Body of pancreas (tissue), 4 donors: ENCODE results near the gene SSH2. TPM values are rescaled to one million over a fixed set of nuclear protein-coding genes. Genes with fewer than 3 reads are reported as not detected.
A peak's percentile ranks its signal among the peaks of the same experiment; 100 is the strongest.

Experiments
- ATAC-seq: fragments of 150-250 bp; one replicate; pipeline ENCODE4 v1.9.1; 2016
- DNase-seq, 4 donors: peaks; one replicate each; pipeline ENCODE4 v3.0.0-alpha.2; 2019
- H3K27ac ChIP-seq, 4 donors: fragments of 200-600 bp; sonication (generic); 1 replicate in 3 of 4; 2 replicates in 1 of 4; pipeline versions ENCODE4 v1.5.1 to v1.6.1; 2016 to 2019; ENCODE audit warnings: mild to moderate bottlenecking in 1 of 4, mixed read lengths in 1 of 4, moderate library complexity in 1 of 4
- H3K27me3 ChIP-seq, 2 donors: fragments of 200-600 bp; sonication (generic); one replicate each; pipeline ENCODE4 v1.6.0; 2016; ENCODE audit warnings: mild to moderate bottlenecking in 1 of 2
- H3K36me3 ChIP-seq, 2 donors: fragments of 200-600 bp; sonication (generic); replicated peaks in 1 of 2; 2 replicates each; pipeline ENCODE4 v1.5.1; 2016; ENCODE audit warnings: low read depth in 2 of 2; ENCODE audit not compliant: insufficient read depth in 1 of 2
- H3K4me1 ChIP-seq: fragments of 200-600 bp; sonication (generic); one replicate; pipeline ENCODE4 v1.6.0; 2016
- H3K4me3 ChIP-seq, 2 donors: fragments of 200-600 bp; sonication (generic); 1 replicate in 1 of 2; 2 replicates in 1 of 2; pipeline ENCODE4 v1.5.1; 2016 to 2019
- H3K9me3 ChIP-seq, 3 donors: fragments of 200-600 bp; sonication (generic); 1 replicate in 2 of 3; 2 replicates in 1 of 3; pipeline ENCODE4 v1.5.1; 2016
- CTCF ChIP-seq, 7 experiments: fragments of 450-650 bp in 4 of 7; fragments of 200-600 bp in 3 of 7; sonication (generic) in 3 of 7; IDR thresholded peaks; one replicate each; pipeline ENCODE4 v1.5.1; 2016 to 2019; ENCODE audit warnings: antibody characterized with exemption in 7 of 7
- POLR2A ChIP-seq, 3 donors: fragments of 450-650 bp; IDR thresholded peaks; one replicate each; pipeline ENCODE4 v1.6.1; 2016; ENCODE audit warnings: antibody characterized with exemption in 3 of 3, mild to moderate bottlenecking in 2 of 3
- WGBS, 2 donors: methylation state at CpG; one replicate each; pipeline ENCODE4 v1.1.5; 2017; 5-methylcytosine and 5-hydroxymethylcytosine counted together
- intact Hi-C: fragments of 100-400 bp; cut with DNase I; formaldehyde crosslinking; loops from one replicate; pipeline ENCODE4 v1.15.1; 2023
- total RNA-seq, 2 donors: library from RNA; depleted of rRNA; stranded (reverse); fragments of >200 nt; gene quantifications; one replicate each; pipeline ENCODE4 v1.1.0, GENCODE V29; 2016

Gene SSH2
- total RNA-seq, 2 donors from 2014 or later: 8.2 to 8.6 TPM

DNA sequence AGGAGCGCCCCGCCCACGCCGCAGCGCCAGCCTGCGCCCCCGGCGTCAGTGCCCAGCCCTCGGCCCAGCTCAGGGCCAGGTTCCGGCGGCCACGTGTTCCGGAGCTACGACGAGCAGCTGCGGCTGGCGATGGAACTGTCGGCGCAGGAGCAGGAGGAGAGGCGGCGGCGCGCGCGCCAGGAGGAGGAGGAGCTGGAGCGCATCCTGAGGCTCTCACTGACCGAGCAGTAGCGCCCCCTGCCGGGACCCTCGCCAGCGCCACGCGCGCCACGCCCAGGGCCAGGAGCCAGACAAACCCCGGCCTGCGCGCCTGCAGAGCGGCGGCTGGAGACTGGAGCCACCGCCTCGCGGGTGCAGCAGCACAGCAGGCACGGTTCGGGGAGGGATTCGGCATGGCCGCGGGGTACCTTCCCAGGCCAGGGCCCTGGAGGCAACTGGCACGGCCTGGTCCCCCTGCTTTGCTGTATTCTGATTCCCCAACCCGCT is 316.6 kb downstream of the SSH2 start:
- 0 to 2% methylated on average over 1 to 39 of the region's 50 CpGs for WGBS, 2 donors
- H3K27me3 ChIP-seq: peaks cover 0 to 24% of the 10 kb centered on the region in 2 donors
- no peak overlapping the region for H3K4me3 ChIP-seq
- TF ChIP-seq POLR2A (IDR thresholded peaks at IDR 0.05) (no peak), CTCF (IDR thresholded peaks at IDR 0.05) (peak; percentile 69 to 84 (median 77))
- H3K36me3 ChIP-seq: no peaks in the 10 kb centered on the region
- H3K27ac ChIP-seq: no peak overlapping the region
- peaks cover 56% of the 10 kb centered on the region for H3K4me1 ChIP-seq
- H3K9me3 ChIP-seq: no peaks in the 10 kb centered on the region
- ATAC-seq (peak; percentile 59), DNase-seq (peak; percentile 87 to 92 (median 89))
- intact Hi-C loops: no loop called here

GRCh38 chr17:29612404-29613280 is 317.4 kb downstream of the SSH2 start:
- peaks cover 48% of the 10 kb centered on the region for H3K4me1 ChIP-seq
- H3K27ac ChIP-seq: no peak overlapping the region
- peak in 1 of 4 donors; percentile 16 for DNase-seq

GRCh38 chr17:29612094-29612403 is 318.0 kb downstream of the SSH2 start:
- no peak for TF ChIP-seq POLR2A (IDR thresholded peaks at IDR 0.05)
- no peak for TF ChIP-seq CTCF (IDR thresholded peaks at IDR 0.05)
- intact Hi-C loops: no loop called here

More at GRCh38 chr17:29612404-29613280, 317.4 kb downstream of the SSH2 start:
- Histone ChIP-seq H3K9me3 (no peaks in the 10 kb centered on the region), H3K36me3 (no peaks in the 10 kb centered on the region), H3K27me3 (peaks cover 0 to 23% of the 10 kb centered on the region in 2 donors), H3K4me3 (no peak overlapping the region)
- no peak for TF ChIP-seq POLR2A (IDR thresholded peaks at IDR 0.05)
- TF ChIP-seq CTCF (IDR thresholded peaks at IDR 0.05): no peak
- peak; percentile 3 for ATAC-seq
- intact Hi-C loops: no loop called here
- WGBS, 2 donors: 29% methylated on average over 78 of the region's 85 CpGs; no CpG with 5 or more reads in 1 of the 2 donors

DNA sequence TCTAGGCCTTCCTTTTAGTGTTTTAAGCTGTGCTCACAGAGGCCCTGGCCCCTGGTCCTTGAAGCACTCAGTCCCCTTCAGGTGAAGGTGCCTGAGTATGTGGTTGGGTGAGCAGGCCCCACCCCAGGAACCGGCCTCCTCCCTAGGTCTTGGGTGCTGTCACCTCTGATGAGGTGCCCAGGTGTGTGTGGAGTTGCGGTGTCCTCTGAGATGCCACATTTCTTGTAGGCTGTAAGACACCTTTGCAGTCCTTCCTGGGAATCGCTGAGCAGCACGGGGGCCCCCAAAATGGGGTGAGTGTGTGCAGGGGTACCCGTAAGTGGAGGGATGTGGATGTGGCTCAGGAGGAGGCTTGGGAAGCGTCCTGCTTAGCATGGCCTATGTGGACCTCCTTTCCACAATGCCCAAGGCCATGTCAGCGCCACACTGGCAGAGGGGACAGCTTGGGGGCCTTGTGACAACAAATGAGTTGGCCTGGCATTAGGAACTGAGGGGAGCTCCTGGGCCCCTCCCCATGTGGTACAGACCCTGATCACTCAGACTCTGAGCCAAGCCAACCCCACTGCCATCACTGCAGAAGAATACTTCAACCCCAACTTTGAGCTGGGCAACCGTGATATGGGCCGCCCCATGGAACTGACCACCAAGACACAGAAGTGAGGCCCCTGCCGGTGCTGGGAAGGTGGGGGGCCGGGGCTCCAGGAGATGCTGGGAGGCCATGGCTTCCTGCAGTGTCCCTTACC is 318.5 kb downstream of the SSH2 start:
- Histone ChIP-seq H3K27ac (no peak overlapping the region), H3K9me3 (no peaks in the 10 kb centered on the region), H3K36me3 (no peaks in the 10 kb centered on the region), H3K4me3 (no peak overlapping the region), H3K27me3 (peaks cover 0 to 12% of the 10 kb centered on the region in 2 donors), H3K4me1 (peaks cover 37% of the 10 kb centered on the region)
- intact Hi-C loops: no loop called here
- ATAC-seq (no peak), DNase-seq (no peak)
- 91 to 100% methylated on average over 1 to 11 of the region's 11 CpGs for WGBS, 2 donors
- TF ChIP-seq CTCF (IDR thresholded peaks at IDR 0.05) (no peak), POLR2A (IDR thresholded peaks at IDR 0.05) (no peak)

More at GRCh38 chr17:29612094-29612403, 318.0 kb downstream of the SSH2 start:
- H3K4me3 ChIP-seq: no peak overlapping the region
- ATAC-seq: no peak
- peaks cover 0 to 18% of the 10 kb centered on the region in 2 donors for H3K27me3 ChIP-seq
- H3K27ac ChIP-seq: no peak overlapping the region
- peaks cover 42% of the 10 kb centered on the region for H3K4me1 ChIP-seq
- H3K36me3 ChIP-seq: no peaks in the 10 kb centered on the region
- WGBS, 2 donors: 87 to 96% methylated on average over 10 to 12 of the region's 12 CpGs
- DNase-seq: no peak
- no peaks in the 10 kb centered on the region for H3K9me3 ChIP-seq
